ENCODE results near the gene RETREG2. TPM values are rescaled to one million over a fixed set of nuclear protein-coding genes. Genes with fewer than 3 reads are reported as not detected.

RETREG2 gene
- total and polyA plus RNA-seq, 2 experiments from 2014 or later, result 13.2 to 41.8 TPM

- DNase-seq (ENCODE audit: low spot score) (no peak), ATAC-seq (no peak)
- Histone ChIP-seq H3K9me2 (ENCODE audit: insufficient read depth) (no peaks in the 10 kb centered on the region), H3F3A (replicated peaks; ENCODE audit: low read depth) (peaks cover 23% of the 10 kb centered on the region), H2AFZ (no peak overlapping the region), H3K4me2 (no peak overlapping the region; the same call in 1 of the 2 replicates), H3K4me1 (ENCODE audit: insufficient read depth) (peaks cover 13% of the 10 kb centered on the region), H4K20me1 (replicated peaks; ENCODE audit: insufficient read depth) (no peaks in the 10 kb centered on the region; the same call in 1 of the 2 replicates), H3K4me3 (no peak overlapping the region), H3K36me3 (ENCODE audit: insufficient read depth) (no peaks in the 10 kb centered on the region), H3K27me3 (ENCODE audit: insufficient read depth) (no peaks in the 10 kb centered on the region), H3K27ac (ENCODE audit: low read depth) (no peak overlapping the region), H3K79me2 (replicated peaks; ENCODE audit: insufficient read depth) (peaks cover 7% of the 10 kb centered on the region)
- no peak for TF ChIP-seq NANOG (IDR thresholded peaks at IDR 0.05; ENCODE audit: borderline replicate concordance)
- no peak for TF ChIP-seq STAT1 (IDR thresholded peaks at IDR 0.05; ENCODE audit: unreplicated experiment)
- TF ChIP-seq ZNF331 (CRISPR knock-in tag; IDR thresholded peaks at IDR 0.05; ENCODE audit: low read depth), result no peak
- TF ChIP-seq, protein P1, sequence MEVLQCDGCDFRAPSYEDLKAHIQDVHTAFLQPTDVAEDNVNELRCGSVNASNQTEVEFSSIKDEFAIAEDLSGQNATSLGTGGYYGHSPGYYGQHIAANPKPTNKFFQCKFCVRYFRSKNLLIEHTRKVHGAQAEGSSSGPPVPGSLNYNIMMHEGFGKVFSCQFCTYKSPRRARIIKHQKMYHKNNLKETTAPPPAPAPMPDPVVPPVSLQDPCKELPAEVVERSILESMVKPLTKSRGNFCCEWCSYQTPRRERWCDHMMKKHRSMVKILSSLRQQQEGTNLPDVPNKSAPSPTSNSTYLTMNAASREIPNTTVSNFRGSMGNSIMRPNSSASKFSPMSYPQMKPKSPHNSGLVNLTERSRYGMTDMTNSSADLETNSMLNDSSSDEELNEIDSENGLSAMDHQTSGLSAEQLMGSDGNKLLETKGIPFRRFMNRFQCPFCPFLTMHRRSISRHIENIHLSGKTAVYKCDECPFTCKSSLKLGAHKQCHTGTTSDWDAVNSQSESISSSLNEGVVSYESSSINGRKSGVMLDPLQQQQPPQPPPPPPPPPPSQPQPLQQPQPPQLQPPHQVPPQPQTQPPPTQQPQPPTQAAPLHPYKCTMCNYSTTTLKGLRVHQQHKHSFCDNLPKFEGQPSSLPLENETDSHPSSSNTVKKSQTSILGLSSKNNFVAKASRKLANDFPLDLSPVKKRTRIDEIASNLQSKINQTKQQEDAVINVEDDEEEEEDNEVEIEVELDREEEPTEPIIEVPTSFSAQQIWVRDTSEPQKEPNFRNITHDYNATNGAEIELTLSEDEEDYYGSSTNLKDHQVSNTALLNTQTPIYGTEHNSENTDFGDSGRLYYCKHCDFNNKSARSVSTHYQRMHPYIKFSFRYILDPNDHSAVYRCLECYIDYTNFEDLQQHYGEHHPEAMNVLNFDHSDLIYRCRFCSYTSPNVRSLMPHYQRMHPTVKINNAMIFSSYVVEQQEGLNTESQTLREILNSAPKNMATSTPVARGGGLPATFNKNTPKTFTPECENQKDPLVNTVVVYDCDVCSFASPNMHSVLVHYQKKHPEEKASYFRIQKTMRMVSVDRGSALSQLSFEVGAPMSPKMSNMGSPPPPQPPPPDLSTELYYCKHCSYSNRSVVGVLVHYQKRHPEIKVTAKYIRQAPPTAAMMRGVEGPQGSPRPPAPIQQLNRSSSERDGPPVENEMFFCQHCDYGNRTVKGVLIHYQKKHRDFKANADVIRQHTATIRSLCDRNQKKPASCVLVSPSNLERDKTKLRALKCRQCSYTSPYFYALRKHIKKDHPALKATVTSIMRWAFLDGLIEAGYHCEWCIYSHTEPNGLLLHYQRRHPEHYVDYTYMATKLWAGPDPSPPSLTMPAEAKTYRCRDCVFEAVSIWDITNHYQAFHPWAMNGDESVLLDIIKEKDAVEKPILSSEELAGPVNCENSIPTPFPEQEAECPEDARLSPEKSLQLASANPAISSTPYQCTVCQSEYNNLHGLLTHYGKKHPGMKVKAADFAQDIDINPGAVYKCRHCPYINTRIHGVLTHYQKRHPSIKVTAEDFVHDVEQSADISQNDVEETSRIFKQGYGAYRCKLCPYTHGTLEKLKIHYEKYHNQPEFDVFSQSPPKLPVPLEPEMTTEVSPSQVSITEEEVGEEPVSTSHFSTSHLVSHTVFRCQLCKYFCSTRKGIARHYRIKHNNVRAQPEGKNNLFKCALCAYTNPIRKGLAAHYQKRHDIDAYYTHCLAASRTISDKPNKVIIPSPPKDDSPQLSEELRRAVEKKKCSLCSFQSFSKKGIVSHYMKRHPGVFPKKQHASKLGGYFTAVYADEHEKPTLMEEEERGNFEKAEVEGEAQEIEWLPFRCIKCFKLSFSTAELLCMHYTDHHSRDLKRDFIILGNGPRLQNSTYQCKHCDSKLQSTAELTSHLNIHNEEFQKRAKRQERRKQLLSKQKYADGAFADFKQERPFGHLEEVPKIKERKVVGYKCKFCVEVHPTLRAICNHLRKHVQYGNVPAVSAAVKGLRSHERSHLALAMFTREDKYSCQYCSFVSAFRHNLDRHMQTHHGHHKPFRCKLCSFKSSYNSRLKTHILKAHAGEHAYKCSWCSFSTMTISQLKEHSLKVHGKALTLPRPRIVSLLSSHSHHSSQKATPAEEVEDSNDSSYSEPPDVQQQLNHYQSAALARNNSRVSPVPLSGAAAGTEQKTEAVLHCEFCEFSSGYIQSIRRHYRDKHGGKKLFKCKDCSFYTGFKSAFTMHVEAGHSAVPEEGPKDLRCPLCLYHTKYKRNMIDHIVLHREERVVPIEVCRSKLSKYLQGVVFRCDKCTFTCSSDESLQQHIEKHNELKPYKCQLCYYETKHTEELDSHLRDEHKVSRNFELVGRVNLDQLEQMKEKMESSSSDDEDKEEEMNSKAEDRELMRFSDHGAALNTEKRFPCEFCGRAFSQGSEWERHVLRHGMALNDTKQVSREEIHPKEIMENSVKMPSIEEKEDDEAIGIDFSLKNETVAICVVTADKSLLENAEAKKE (CRISPR knock-in tag; IDR thresholded peaks at IDR 0.05), result no peak
- no peak for TF ChIP-seq ZNF114 (CRISPR knock-in tag; IDR thresholded peaks at IDR 0.05)
- TF ChIP-seq ETS1 (IDR thresholded peaks at IDR 0.05), result no peak
- no peak for TF ChIP-seq CREB1 (CRISPR knock-in tag; IDR thresholded peaks at IDR 0.05; ENCODE audit: low read depth)
- no peak for TF ChIP-seq EZH2phosphoT487 (IDR thresholded peaks at IDR 0.05; ENCODE audit: unreplicated experiment)
- no peak for TF ChIP-seq CTCF (conservative IDR thresholded peaks at IDR 0.05; ENCODE audit: low read depth in 2 of 2)
- no peak for TF ChIP-seq POLR2AphosphoS5 (IDR thresholded peaks at IDR 0.05; ENCODE audit: low read depth)
- TF ChIP-seq EZH2 (IDR thresholded peaks at IDR 0.05; ENCODE audit: low read depth, unreplicated experiment), result no peak
- TF ChIP-seq JUNB (IDR thresholded peaks at IDR 0.05; ENCODE audit: unreplicated experiment), result no peak
- H3K36me3 Mint-ChIP-seq (ENCODE audit: low read depth), result peaks cover 30% of the 10 kb centered on the region
- peak overlapping the region; percentile 94; the same call in 1 of the 3 replicates for H3K4me3 Mint-ChIP-seq
- H3K27ac Mint-ChIP-seq, result no peak overlapping the region
- no peaks in the 10 kb centered on the region; the same call in 2 of the 3 replicates for H3K9me3 Mint-ChIP-seq
- peaks cover 10% of the 10 kb centered on the region for H3K27me3 Mint-ChIP-seq (ENCODE audit: insufficient read depth, low read depth, poor library complexity)
- H3K4me1 Mint-ChIP-seq, result peaks cover 13% of the 10 kb centered on the region; the same call in 2 of the 3 replicates
Measured at GRCh38 chr2:219179601-219180465, 1.8 kb downstream of the RETREG2 start.

Data from GM23338 (cell line).